ENCODE data around the gene NR3C1.

NR3C1 gene

GRCh38 chr5:143425835-143426234 is 22.3 kb upstream of the NR3C1 start:
- DNase-seq, result no peak

GRCh38 chr5:143418140-143418866 is 14.8 kb upstream of the NR3C1 start:
- no peak for DNase-seq

GRCh38 chr5:143417503-143418139 is 14.1 kb upstream of the NR3C1 start:
- no peak for DNase-seq

- DNase-seq, result no peak
Measured at GRCh38 chr5:143416411-143416810, 12.9 kb upstream of the NR3C1 start.

GRCh38 chr5:143413958-143414669 is 10.6 kb upstream of the NR3C1 start:
- DNase-seq, result no peak

GRCh38 chr5:143412661-143413342 is 9.3 kb upstream of the NR3C1 start:
- no peak for DNase-seq

GRCh38 chr5:143409926-143410325 is 6.4 kb upstream of the NR3C1 start:
- DNase-seq, result no peak

- no peak for DNase-seq
Measured at GRCh38 chr5:143406408-143406807, 2.9 kb upstream of the NR3C1 start.

GRCh38 chr5:143405849-143406098 is 2.3 kb upstream of the NR3C1 start:
- DNase-seq, result no peak

GRCh38 chr5:143405063-143405848 is 1.8 kb upstream of the NR3C1 start:
- DNase-seq, result peak; percentile 80

- DNase-seq, result peak; percentile 84
Measured at GRCh38 chr5:143404416-143405062, 1.1 kb upstream of the NR3C1 start.

GRCh38 chr5:143403334-143403592 is 223 bp downstream of the NR3C1 start:
- DNase-seq, result no peak

- DNase-seq, result peak; percentile 78
Measured at GRCh38 chr5:143402553-143403333, 743 bp downstream of the NR3C1 start.

- peak; percentile 36 for DNase-seq
Measured at GRCh38 chr5:143402017-143402552, 1.4 kb downstream of the NR3C1 start.

- no peak for DNase-seq
Measured at GRCh38 chr5:143401227-143402016, 2.1 kb downstream of the NR3C1 start.

GRCh38 chr5:143400541-143401226 is 2.8 kb downstream of the NR3C1 start:
- peak; percentile 70 for DNase-seq

- peak; percentile 59 for DNase-seq
Measured at GRCh38 chr5:143399616-143400540, 3.6 kb downstream of the NR3C1 start.

- peak; percentile 53 for DNase-seq
Measured at GRCh38 chr5:143398451-143399237, 4.8 kb downstream of the NR3C1 start.
